IMR-90 (cell line): ENCODE data around the gene PYGB. TPM values are rescaled to one million over a fixed set of nuclear protein-coding genes. Genes with fewer than 3 reads are reported as not detected.

Experiments
- ATAC-seq: fragments of 200-7000 bp; cut with Tn5 transposase; 2 replicates; pipeline ENCODE4 v1.9.1; 2020; ENCODE audit warnings: low read depth, mild to moderate bottlenecking, moderate library complexity
- BruUV-seq: library from RNA; stranded (reverse); fragments of 400-500 nt; replicated peaks from 2 replicates; lab custom pipeline; 2021; lab: Mats Ljungman, UMichigan
- CTCF ChIA-PET: fragments of 300-600 bp; formaldehyde crosslinking; extraction: SDS; loops from one replicate; lab custom pipeline; 2021; ENCODE audit warnings: antibody characterized with exemption; lab: Yijun Ruan, JAX
- POLR2A ChIA-PET: fragments of 300-600 bp; sonication (Branson Sonifier 250); formaldehyde crosslinking; loops from one replicate; lab custom pipeline; 2022; ENCODE audit warnings: antibody characterized with exemption; ENCODE audit not compliant: unreplicated experiment; lab: Charles Lee
- DNase-seq: peaks from one replicate; pipeline ENCODE4 v3.0.0; 2013
- H2AFZ ChIP-seq: replicated peaks from 2 replicates; pipeline ENCODE3; 2013; ENCODE audit warnings: low read length, mild to moderate bottlenecking; ENCODE audit not compliant: poor library complexity
- H2AK5ac ChIP-seq: 2 replicates; pipeline ENCODE4 v1.6.1; 2013; ENCODE audit warnings: low read depth, low read length, inconsistent platforms
- H2AK9ac ChIP-seq: replicated peaks from 2 replicates; pipeline ENCODE3; 2013; ENCODE audit warnings: mild to moderate bottlenecking, low read depth, low read length, moderate library complexity; ENCODE audit not compliant: poor library complexity
- H2BK120ac ChIP-seq: 2 replicates; pipeline ENCODE4 v1.6.1; 2013; ENCODE audit warnings: low read depth, low read length, inconsistent platforms
- H2BK15ac ChIP-seq: 3 replicates; pipeline ENCODE4 v1.6.1; 2013; ENCODE audit warnings: low read depth, low read length, inconsistent platforms
- H2BK20ac ChIP-seq: 2 replicates; pipeline ENCODE4 v1.6.1; 2013; ENCODE audit warnings: low read depth, mild to moderate bottlenecking, inconsistent platforms, low read length, moderate library complexity
- H2BK5ac ChIP-seq: 2 replicates; pipeline ENCODE4 v1.6.1; 2013; ENCODE audit warnings: mild to moderate bottlenecking, low read depth, low read length, inconsistent platforms; ENCODE audit not compliant: poor library complexity, severe bottlenecking
- H3K14ac ChIP-seq: replicated peaks from 2 replicates; pipeline ENCODE4 v1.6.1; 2013; ENCODE audit warnings: low read depth, low read length, inconsistent platforms
- H3K18ac ChIP-seq: 2 replicates; pipeline ENCODE4 v1.6.1; 2013; ENCODE audit warnings: low read depth, low read length, control low read depth
- H3K23ac ChIP-seq: 2 replicates; pipeline ENCODE4 v1.6.1; 2013; ENCODE audit warnings: low read depth, low read length, inconsistent platforms
- H3K27ac ChIP-seq: 2 replicates; pipeline ENCODE4 v1.5.1; 2013; ENCODE audit warnings: mild to moderate bottlenecking, control low read depth, low read length; ENCODE audit not compliant: insufficient read depth
- H3K27me3 ChIP-seq: 2 replicates; pipeline ENCODE4 v1.6.1; 2013; ENCODE audit warnings: low read length; ENCODE audit not compliant: control insufficient read depth, insufficient read depth
- H3K36me3 ChIP-seq: 2 replicates; pipeline ENCODE4 v1.6.1; 2013; ENCODE audit warnings: low read length, mixed read lengths; ENCODE audit not compliant: control insufficient read depth, insufficient read depth
- H3K4ac ChIP-seq: 2 replicates; pipeline ENCODE4 v1.6.1; 2013; ENCODE audit warnings: low read depth, low read length, inconsistent platforms
- H3K4me1 ChIP-seq: 2 replicates; pipeline ENCODE4 v1.6.1; 2013; ENCODE audit warnings: low read length, mixed read lengths; ENCODE audit not compliant: control insufficient read depth, insufficient read depth
- H3K4me2 ChIP-seq: 2 replicates; pipeline ENCODE4 v1.6.1; 2013; ENCODE audit warnings: low read depth, mild to moderate bottlenecking, control low read depth, low read length, moderate library complexity
- H3K4me3 ChIP-seq: 2 replicates; pipeline ENCODE4 v1.5.1; 2013; ENCODE audit warnings: low read depth, mild to moderate bottlenecking, control low read depth, low read length, moderate library complexity; ENCODE audit not compliant: insufficient read depth
- H3K56ac ChIP-seq: 2 replicates; pipeline ENCODE4 v1.6.1; 2013; ENCODE audit warnings: low read length, inconsistent platforms; ENCODE audit not compliant: insufficient read depth; ENCODE audit errors: extremely low read depth
- H3K79me1 ChIP-seq, 2 experiments: 2 replicates each; pipeline ENCODE4 v1.6.1; 2013; ENCODE audit warnings: low read length in 2 of 2, inconsistent platforms in 1 of 2, low read depth in 1 of 2
- H3K9ac ChIP-seq: 2 replicates; pipeline ENCODE4 v1.6.1; 2013; ENCODE audit warnings: low read depth, low read length, control low read depth
- H3K9me1 ChIP-seq: 2 replicates; pipeline ENCODE4 v1.6.1; 2013; ENCODE audit warnings: low read length, inconsistent platforms; ENCODE audit not compliant: insufficient read depth
- H3K9me3 ChIP-seq: 2 replicates; pipeline ENCODE4 v1.6.1; 2013; ENCODE audit warnings: low read length; ENCODE audit not compliant: control insufficient read depth, insufficient read depth
- H4K20me1 ChIP-seq: 2 replicates; pipeline ENCODE4 v1.6.1; 2013; ENCODE audit warnings: low read length, inconsistent platforms; ENCODE audit not compliant: insufficient read depth
- H4K5ac ChIP-seq: 2 replicates; pipeline ENCODE4 v1.6.1; 2013; ENCODE audit warnings: mild to moderate bottlenecking, low read depth, low read length, control low read depth
- H4K8ac ChIP-seq, 2 experiments: 2 replicates each; pipeline ENCODE4 v1.6.1; 2013; ENCODE audit warnings: low read depth in 2 of 2, low read length in 2 of 2, control low read depth in 1 of 2, inconsistent platforms in 1 of 2
- H4K91ac ChIP-seq: 2 replicates; pipeline ENCODE4 v1.6.1; 2013; ENCODE audit warnings: low read depth, low read length, inconsistent platforms; ENCODE audit not compliant: insufficient read depth
- BHLHE40 ChIP-seq: fragments of 150-350 bp; IDR thresholded peaks from 2 replicates; pipeline ENCODE4 v1.6.1; 2016; ENCODE audit warnings: mild to moderate bottlenecking, low read depth, low read length
- CEBPB ChIP-seq: IDR thresholded peaks from 2 replicates; pipeline ENCODE4 v1.6.1; 2012; ENCODE audit warnings: low read depth, low read length, improper control_type of control experiment
- CHD1 ChIP-seq: IDR thresholded peaks from 2 replicates; pipeline ENCODE4 v1.6.1; 2012; ENCODE audit warnings: low read depth, low read length, improper control_type of control experiment
- FOS ChIP-seq: fragments of 150-350 bp; IDR thresholded peaks from 2 replicates; pipeline ENCODE4 v1.6.1; 2016; ENCODE audit warnings: low read depth, low read length
- MAFK ChIP-seq: IDR thresholded peaks from 2 replicates; pipeline ENCODE4 v1.6.1; 2012; ENCODE audit warnings: low read depth, low read length, improper control_type of control experiment
- MAZ ChIP-seq: IDR thresholded peaks from 2 replicates; pipeline ENCODE4 v1.6.1; 2012; ENCODE audit warnings: low read depth, mild to moderate bottlenecking, low read length, improper control_type of control experiment, moderate library complexity, borderline replicate concordance
- MXI1 ChIP-seq: IDR thresholded peaks from 2 replicates; pipeline ENCODE4 v1.6.1; 2012; ENCODE audit warnings: low read depth, mild to moderate bottlenecking, low read length, moderate library complexity, borderline replicate concordance
- NFE2L2 ChIP-seq: fragments of 150-350 bp; IDR thresholded peaks from 2 replicates; pipeline ENCODE4 v1.6.1; 2016; ENCODE audit warnings: low read depth, mild to moderate bottlenecking, low read length
- POLR2A ChIP-seq: IDR thresholded peaks from 2 replicates; pipeline ENCODE4 v1.6.1; 2012; ENCODE audit warnings: mild to moderate bottlenecking, low read depth, low read length
- RAD21 ChIP-seq: IDR thresholded peaks from 2 replicates; pipeline ENCODE4 v1.6.1; 2012; ENCODE audit warnings: low read length, improper control_type of control experiment
- RCOR1 ChIP-seq: IDR thresholded peaks from 2 replicates; pipeline ENCODE4 v1.6.1; 2012; ENCODE audit warnings: mild to moderate bottlenecking, low read length, improper control_type of control experiment; ENCODE audit not compliant: insufficient replicate concordance
- RFX5 ChIP-seq: IDR thresholded peaks from 2 replicates; pipeline ENCODE4 v1.8.0; 2012; ENCODE audit warnings: low read depth, mild to moderate bottlenecking, low read length, moderate library complexity
- SMC3 ChIP-seq: fragments of 150-350 bp; IDR thresholded peaks from 2 replicates; pipeline ENCODE4 v1.6.1; 2016; ENCODE audit warnings: low read depth, mild to moderate bottlenecking, antibody characterized with exemption, low read length, moderate library complexity
- WGBS, 2 experiments: methylation state at CpG; one replicate each; pipeline versions ENCODE4 v1.1.5 to v1.1.7; 2013; ENCODE audit warnings: missing lambda C conversion rate in 2 of 2; ENCODE audit not compliant: insufficient read length in 1 of 2; ENCODE audit errors: extremely low coverage in 2 of 2; 5-methylcytosine and 5-hydroxymethylcytosine counted together
- dilution Hi-C: fragments of 300-500 bp; cut with HindIII; formaldehyde crosslinking; loops from one replicate; pipeline ENCODE4 v1.14.3; 2018; ENCODE audit warnings: low sequenced_read_pairs; ENCODE audit not compliant: unreplicated experiment
- in situ Hi-C: fragments of 300-500 bp; cut with MboI; formaldehyde crosslinking; loops from 3 replicates; pipeline ENCODE4 v1.14.3; 2019; ENCODE audit warnings: low sequenced_read_pairs, inconsistent platforms, mixed read lengths
- intact Hi-C: fragments of 100-400 bp; cut with micrococcal nuclease; formaldehyde crosslinking; loops from 2 replicates; pipeline ENCODE4 v1.10.0; 2022
- polyA plus RNA-seq, 3 experiments: library from polyadenylated mRNA; depleted of rRNA; stranded (reverse); fragments of >200 nt; gene quantifications; 2 replicates each; pipeline ENCODE4 v1.2.3, GENCODE V29; 2012; ENCODE audit warnings: low replicate concordance in 1 of 3
- total RNA-seq: library from RNA; depleted of rRNA; stranded (reverse); fragments of >200 nt; gene quantifications from 2 replicates; pipeline ENCODE4 v1.2.3, GENCODE V29; 2012
- TF ChIP-seq, protein P1 (sequence below): fragments of 150-350 bp; IDR thresholded peaks from 2 replicates; pipeline ENCODE4 v1.6.1; 2016; ENCODE audit warnings: low read depth, mild to moderate bottlenecking, low read length, moderate library complexity, borderline replicate concordance
- TF ChIP-seq, protein P2 (sequence below): conservative IDR thresholded peaks from 2 replicates; pipeline ENCODE4 v1.5.1; 2012; ENCODE audit warnings: mild to moderate bottlenecking, low read depth, low read length, improper control_type of control experiment

The PYGB gene
- total and polyA plus RNA-seq, 2 of the 4 experiments (the other 2 are of a cell fraction), result 72.4 to 83.1 TPM

DNA sequence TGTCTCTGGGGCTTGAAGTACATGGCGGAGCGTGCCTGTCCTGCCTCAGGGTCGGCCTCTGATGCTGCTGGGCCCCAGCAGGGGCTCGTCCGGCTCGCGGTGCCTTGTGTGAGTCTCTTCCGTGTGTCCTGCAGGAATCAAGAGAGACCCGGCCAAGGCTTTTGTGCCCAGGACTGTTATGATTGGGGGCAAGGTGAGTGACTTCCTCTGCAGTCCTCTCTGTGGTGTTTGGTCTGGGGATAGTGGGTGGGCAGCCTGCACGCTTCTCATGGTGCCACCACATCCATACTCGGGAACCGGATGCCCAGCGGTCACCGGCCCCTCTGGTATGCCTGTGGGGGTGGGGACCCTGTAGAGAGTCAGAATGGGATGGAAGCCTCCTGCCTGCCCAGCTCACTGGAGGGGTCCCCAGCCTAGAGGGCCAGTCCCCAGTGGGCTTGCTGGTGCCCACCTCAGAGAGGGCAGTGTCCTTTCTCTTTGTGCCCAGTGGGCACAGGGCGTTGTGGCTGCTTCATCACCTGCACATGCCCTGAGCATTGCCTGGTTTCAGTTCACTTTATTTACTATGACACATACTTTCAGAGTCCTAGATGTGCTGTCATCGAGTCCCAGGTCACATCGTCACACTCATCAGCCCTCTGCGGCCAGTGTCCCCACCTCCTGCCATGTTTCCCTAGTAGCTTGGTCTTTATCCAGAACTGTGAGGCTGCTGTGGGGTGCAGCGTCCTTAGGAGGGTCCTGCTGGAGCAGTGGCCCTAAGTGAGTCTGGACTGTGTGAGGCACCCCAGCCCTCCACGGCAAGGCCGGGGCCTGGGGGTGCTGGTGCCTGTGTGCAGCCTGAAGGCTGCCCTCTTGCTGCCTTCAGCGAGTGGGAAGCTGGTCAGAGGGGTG, 40.7 kb downstream of the PYGB start:
- no peak overlapping the region for H2AK5ac ChIP-seq
- no peak overlapping the region for H2AFZ ChIP-seq
- peaks cover 0 to 19% of the 10 kb centered on the region in 2 experiments; a peak in 2 of 4 replicates for H3K79me1 ChIP-seq
- H3K27me3 ChIP-seq, result no peaks in the 10 kb centered on the region
- H3K18ac ChIP-seq, result no peak overlapping the region
- dilution Hi-C loops (no loop called here), intact Hi-C loops (no loop called here), in situ Hi-C loops (no loop called here)
- no peak overlapping the region for H2BK120ac ChIP-seq
- H3K14ac ChIP-seq, result no peak overlapping the region
- H3K4me1 ChIP-seq, result no peaks in the 10 kb centered on the region
- no peak overlapping the region for H2BK5ac ChIP-seq
- H2BK20ac ChIP-seq, result no peak overlapping the region
- no peak overlapping the region for H3K27ac ChIP-seq
- peaks cover 70% of the 10 kb centered on the region for H3K36me3 ChIP-seq
- H2BK15ac ChIP-seq, result no peak overlapping the region
- no TSS peak for BruUV-seq
- H3K9me3 ChIP-seq, result no peaks in the 10 kb centered on the region
- H4K5ac ChIP-seq, result no peak overlapping the region
- H4K91ac ChIP-seq, result no peak overlapping the region
- no peak overlapping the region for H3K56ac ChIP-seq
- no peak overlapping the region for H3K9ac ChIP-seq
- no peak overlapping the region for H3K23ac ChIP-seq
- peaks cover 5% of the 10 kb centered on the region for H4K20me1 ChIP-seq
- POLR2A ChIA-PET, result no interaction called here
- no peaks in the 10 kb centered on the region; the same call in 1 of the 2 replicates for H3K9me1 ChIP-seq
- H3K4me3 ChIP-seq, result no peak overlapping the region
- H2AK9ac ChIP-seq, result peak overlapping the region; percentile 29
- 95% methylated on average over 7 of the region's 22 CpGs; no CpG with 5 or more reads in 1 of the 2 experiments for WGBS, 2 experiments
- H3K4ac ChIP-seq, result no peak overlapping the region
- ATAC-seq (no peak), DNase-seq (no peak)
- H4K8ac ChIP-seq, result no peak overlapping the region
- no peak overlapping the region for H3K4me2 ChIP-seq
- CTCF ChIA-PET, result no interaction called here
- TF ChIP-seq MAFK, result no peak
- TF ChIP-seq CEBPB, result no peak
- TF ChIP-seq SMC3, result no peak
- TF ChIP-seq MXI1, result no peak
- no peak for TF ChIP-seq FOS
- no peak for TF ChIP-seq RCOR1
- no peak for TF ChIP-seq RFX5
- TF ChIP-seq NFE2L2, result no peak
- TF ChIP-seq RAD21, result no peak
- no peak for TF ChIP-seq CHD1
- no peak for TF ChIP-seq MAZ
- TF ChIP-seq BHLHE40, result no peak
- no peak for TF ChIP-seq POLR2A
- TF ChIP-seq, protein P1, sequence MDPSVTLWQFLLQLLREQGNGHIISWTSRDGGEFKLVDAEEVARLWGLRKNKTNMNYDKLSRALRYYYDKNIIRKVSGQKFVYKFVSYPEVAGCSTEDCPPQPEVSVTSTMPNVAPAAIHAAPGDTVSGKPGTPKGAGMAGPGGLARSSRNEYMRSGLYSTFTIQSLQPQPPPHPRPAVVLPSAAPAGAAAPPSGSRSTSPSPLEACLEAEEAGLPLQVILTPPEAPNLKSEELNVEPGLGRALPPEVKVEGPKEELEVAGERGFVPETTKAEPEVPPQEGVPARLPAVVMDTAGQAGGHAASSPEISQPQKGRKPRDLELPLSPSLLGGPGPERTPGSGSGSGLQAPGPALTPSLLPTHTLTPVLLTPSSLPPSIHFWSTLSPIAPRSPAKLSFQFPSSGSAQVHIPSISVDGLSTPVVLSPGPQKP, result no peak
- TF ChIP-seq, protein P2, sequence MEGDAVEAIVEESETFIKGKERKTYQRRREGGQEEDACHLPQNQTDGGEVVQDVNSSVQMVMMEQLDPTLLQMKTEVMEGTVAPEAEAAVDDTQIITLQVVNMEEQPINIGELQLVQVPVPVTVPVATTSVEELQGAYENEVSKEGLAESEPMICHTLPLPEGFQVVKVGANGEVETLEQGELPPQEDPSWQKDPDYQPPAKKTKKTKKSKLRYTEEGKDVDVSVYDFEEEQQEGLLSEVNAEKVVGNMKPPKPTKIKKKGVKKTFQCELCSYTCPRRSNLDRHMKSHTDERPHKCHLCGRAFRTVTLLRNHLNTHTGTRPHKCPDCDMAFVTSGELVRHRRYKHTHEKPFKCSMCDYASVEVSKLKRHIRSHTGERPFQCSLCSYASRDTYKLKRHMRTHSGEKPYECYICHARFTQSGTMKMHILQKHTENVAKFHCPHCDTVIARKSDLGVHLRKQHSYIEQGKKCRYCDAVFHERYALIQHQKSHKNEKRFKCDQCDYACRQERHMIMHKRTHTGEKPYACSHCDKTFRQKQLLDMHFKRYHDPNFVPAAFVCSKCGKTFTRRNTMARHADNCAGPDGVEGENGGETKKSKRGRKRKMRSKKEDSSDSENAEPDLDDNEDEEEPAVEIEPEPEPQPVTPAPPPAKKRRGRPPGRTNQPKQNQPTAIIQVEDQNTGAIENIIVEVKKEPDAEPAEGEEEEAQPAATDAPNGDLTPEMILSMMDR, result no peak
